Muscle of leg (tissue), 11 donors: ENCODE measurements around the gene SEZ6L. TPM values are rescaled to one million over a fixed set of nuclear protein-coding genes. Genes with fewer than 3 reads are reported as not detected.
A peak's percentile ranks its signal among the peaks of the same experiment; 100 is the strongest.

ENCODE experiments used
- DNase-seq: peaks from one replicate; pipeline ENCODE4 v3.0.0; 2013
- H3K27ac ChIP-seq: one replicate; pipeline ENCODE4 v1.5.1; 2013; ENCODE audit warnings: mild to moderate bottlenecking, low read length, control low read depth
- H3K27me3 ChIP-seq: one replicate; pipeline ENCODE4 v1.6.1; 2013; ENCODE audit warnings: low read length; ENCODE audit not compliant: control insufficient read depth, insufficient read depth
- H3K36me3 ChIP-seq: one replicate; pipeline ENCODE4 v1.6.1; 2013; ENCODE audit warnings: low read length; ENCODE audit not compliant: control insufficient read depth, insufficient read depth
- H3K4me1 ChIP-seq: one replicate; pipeline ENCODE4 v1.6.1; 2013; ENCODE audit warnings: low read length; ENCODE audit not compliant: control insufficient read depth, insufficient read depth
- H3K4me3 ChIP-seq: one replicate; pipeline ENCODE4 v1.5.1; 2013; ENCODE audit warnings: low read length, control low read depth
- H3K9me3 ChIP-seq: replicated peaks from 2 replicates; pipeline ENCODE4 v1.6.1; 2013; ENCODE audit warnings: low read depth, low read length; ENCODE audit not compliant: control insufficient read depth
- WGBS: methylation state at CpG from one replicate; pipeline ENCODE4 v1.1.5; 2013; ENCODE audit warnings: missing lambda C conversion rate; ENCODE audit not compliant: insufficient coverage; 5-methylcytosine and 5-hydroxymethylcytosine counted together
- polyA plus RNA-seq, 8 donors: library from polyadenylated mRNA; unstranded; fragments of 120-200 nt; gene quantifications; one replicate each; pipeline versions ENCODE4 v1.2.1 to v1.2.3, GENCODE V29; 2013; ENCODE audit warnings: inconsistent platforms in 1 of 8, low replicate concordance in 1 of 8; ENCODE audit not compliant: insufficient read length in 8 of 8, insufficient read depth in 1 of 8
- total RNA-seq: library from RNA; stranded (reverse); fragments of 120-200 nt; gene quantifications from one replicate; pipeline ENCODE4 v1.2.4, GENCODE V29; 2013

The SEZ6L gene
- total and polyA plus RNA-seq, 9 donors: 0.17 to 0.86 (median 0.37) TPM

DNA sequence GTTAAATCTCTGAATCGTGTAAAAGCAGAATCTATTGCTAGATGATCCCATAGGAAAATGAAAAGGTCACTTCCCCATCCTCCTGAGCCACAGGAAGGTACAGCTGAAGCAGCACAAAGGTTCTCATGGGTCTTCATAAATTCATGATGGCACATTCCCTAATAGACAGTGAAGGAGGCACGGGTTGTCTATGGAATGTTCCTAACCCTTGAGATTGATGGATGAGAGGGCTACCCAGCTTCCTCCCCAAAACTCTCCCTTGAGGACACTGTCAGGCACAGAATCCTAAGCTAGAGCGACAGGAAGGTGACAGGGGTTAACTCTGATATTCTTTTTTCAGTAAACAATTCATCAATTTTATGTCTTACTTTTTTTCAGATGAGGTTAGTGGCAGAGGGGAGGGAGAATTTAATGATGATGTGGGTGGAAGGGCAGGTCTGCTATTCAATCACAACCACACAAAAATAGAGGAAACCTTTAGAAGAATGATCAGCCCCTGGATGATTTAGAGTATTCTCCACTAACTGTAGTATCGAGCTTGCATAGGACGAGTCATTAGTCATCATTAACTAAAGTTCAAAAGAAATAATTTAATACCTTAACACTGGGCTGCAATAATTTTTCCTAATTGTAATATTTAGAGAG, 33.1 kb downstream of the SEZ6L start:
- WGBS: no CpG with 5 or more reads among the region's 5 CpGs
- Histone ChIP-seq H3K4me3 (no peak overlapping the region), H3K4me1 (no peaks in the 10 kb centered on the region), H3K27ac (no peak overlapping the region), H3K9me3 (no peaks in the 10 kb centered on the region), H3K36me3 (no peaks in the 10 kb centered on the region), H3K27me3 (peaks cover 3% of the 10 kb centered on the region)
- DNase-seq: no peak

DNA sequence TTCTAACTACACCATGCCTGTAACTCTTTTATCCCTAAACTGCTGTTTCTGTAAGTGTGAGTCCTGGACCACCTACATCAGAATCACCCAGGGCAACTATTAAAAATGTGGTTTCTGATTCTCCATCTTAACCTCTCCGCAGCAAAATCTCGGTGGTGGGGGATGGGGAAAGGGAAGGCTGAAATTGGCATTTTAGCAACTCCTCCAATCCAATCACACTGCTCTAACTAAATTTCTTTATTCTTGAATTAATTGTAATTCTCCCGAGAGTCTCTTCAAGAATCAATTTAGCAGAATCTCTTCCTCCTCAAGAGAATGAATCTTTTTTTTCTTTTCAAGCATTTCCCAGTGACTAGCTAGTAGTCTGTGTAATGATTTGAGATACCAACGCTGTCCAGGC, 36.2 kb downstream of the SEZ6L start:
- H3K27me3 ChIP-seq: no peaks in the 10 kb centered on the region

DNA sequence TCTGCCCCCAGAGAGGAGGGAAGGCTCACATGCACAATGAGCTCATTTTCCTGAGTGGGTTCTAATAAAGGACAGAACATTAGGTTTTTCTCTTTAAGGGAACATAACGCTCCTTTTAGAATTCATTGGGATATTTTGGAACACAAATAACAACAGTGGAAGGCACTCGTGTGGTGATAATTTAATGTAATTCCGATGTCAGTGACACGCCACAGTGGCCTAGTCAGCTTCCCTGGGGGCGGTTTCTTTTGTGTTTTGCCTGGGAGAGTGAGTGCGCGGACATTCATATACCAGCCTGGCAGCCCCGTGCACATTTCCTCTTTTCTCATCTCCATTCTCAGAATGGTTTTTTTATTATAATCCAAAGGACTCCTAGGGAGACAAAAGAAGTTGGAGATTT, 41.1 kb downstream of the SEZ6L start:
- Histone ChIP-seq H3K9me3 (no peaks in the 10 kb centered on the region), H3K4me3 (no peak overlapping the region), H3K36me3 (no peaks in the 10 kb centered on the region), H3K27me3 (peaks cover 5% of the 10 kb centered on the region), H3K4me1 (no peaks in the 10 kb centered on the region), H3K27ac (no peak overlapping the region)
- DNase-seq: no peak
- WGBS: 62% methylated on average over 3 of the region's 8 CpGs

More for the DNA sequence above, 36.2 kb downstream of the SEZ6L start:
- no peaks in the 10 kb centered on the region for H3K36me3 ChIP-seq
- no peak for DNase-seq
- no peaks in the 10 kb centered on the region for H3K4me1 ChIP-seq
- no peak overlapping the region for H3K27ac ChIP-seq
- H3K4me3 ChIP-seq: no peak overlapping the region
- no CpG with 5 or more reads among the region's 4 CpGs for WGBS
- H3K9me3 ChIP-seq: no peaks in the 10 kb centered on the region

DNA sequence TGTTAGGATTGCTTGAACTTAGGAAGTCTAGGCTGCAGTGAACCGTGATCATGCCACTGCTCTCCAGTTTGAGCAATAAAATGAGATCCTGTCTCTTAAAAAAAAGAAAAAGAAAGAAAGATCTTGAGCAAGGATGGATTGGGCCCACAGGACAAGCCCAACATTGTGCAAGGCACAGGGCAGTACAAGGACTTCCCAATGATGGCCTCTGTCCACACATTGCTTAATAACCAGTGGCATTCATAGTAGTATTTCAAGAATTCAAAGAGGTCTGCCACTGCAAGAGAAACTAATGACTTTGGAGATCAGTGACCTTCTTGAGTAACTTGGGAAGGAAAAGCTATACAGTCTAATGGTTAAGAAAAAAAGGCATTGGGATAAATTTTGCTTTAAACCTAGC, 44.6 kb downstream of the SEZ6L start:
- H3K4me3 ChIP-seq: no peak overlapping the region
- 44% methylated on average over 1 of the region's 1 CpG for WGBS
- peaks cover 5% of the 10 kb centered on the region for H3K27me3 ChIP-seq
- no peaks in the 10 kb centered on the region for H3K4me1 ChIP-seq
- no peak overlapping the region for H3K27ac ChIP-seq
- no peak for DNase-seq
- H3K9me3 ChIP-seq: no peaks in the 10 kb centered on the region
- no peaks in the 10 kb centered on the region for H3K36me3 ChIP-seq

DNA sequence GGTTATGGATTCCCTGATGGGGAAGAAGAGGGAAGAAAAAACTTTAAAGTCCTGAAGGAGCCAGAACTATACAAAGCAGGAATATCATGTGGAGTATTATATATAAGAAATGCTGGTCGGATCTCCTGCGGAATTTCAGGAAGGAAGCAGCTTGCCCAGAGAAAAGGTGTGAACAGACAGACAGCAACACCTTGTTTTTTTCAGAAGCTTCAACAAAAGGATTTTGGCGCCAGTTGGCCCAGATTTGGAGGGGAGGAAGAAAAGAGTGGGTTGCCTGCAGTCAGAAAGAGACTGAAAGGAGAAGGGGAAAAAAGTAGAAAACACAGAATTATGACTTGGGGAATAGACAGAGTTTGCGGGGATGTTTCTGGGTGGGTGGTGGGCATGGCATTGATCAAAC, 45.2 kb downstream of the SEZ6L start:
- 51% methylated on average over 3 of the region's 4 CpGs for WGBS
- H3K9me3 ChIP-seq: no peaks in the 10 kb centered on the region
- peaks cover 5% of the 10 kb centered on the region for H3K27me3 ChIP-seq

DNA sequence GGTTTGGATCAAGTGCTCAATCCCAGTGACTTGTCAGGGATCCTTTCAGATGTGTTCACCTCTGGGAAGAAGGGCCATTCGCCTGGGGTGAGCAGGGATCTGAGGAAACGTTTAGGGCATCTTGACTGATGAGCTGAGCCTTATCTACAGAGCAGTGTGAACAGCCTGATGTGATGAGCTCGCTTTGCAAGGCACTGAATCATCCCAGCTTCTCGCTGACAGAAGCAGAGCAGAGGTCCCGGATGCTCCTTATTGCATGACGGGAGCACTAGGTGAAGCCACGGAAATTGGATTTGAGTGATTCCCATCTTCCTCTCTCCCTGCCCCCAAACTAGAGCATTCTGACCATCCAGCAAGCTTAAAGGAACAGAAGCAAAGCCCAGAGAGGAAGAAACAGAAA, 46.5 kb downstream of the SEZ6L start:
- Histone ChIP-seq H3K36me3 (no peaks in the 10 kb centered on the region), H3K27ac (no peak overlapping the region), H3K27me3 (peaks cover 5% of the 10 kb centered on the region), H3K4me1 (no peaks in the 10 kb centered on the region), H3K9me3 (no peaks in the 10 kb centered on the region), H3K4me3 (no peak overlapping the region)
- 9% methylated on average over 3 of the region's 7 CpGs for WGBS
- no peak for DNase-seq

More for the DNA sequence above, 45.2 kb downstream of the SEZ6L start:
- no peak overlapping the region for H3K4me3 ChIP-seq
- H3K27ac ChIP-seq: no peak overlapping the region
- H3K36me3 ChIP-seq: no peaks in the 10 kb centered on the region
- no peaks in the 10 kb centered on the region for H3K4me1 ChIP-seq
- DNase-seq: no peak

DNA sequence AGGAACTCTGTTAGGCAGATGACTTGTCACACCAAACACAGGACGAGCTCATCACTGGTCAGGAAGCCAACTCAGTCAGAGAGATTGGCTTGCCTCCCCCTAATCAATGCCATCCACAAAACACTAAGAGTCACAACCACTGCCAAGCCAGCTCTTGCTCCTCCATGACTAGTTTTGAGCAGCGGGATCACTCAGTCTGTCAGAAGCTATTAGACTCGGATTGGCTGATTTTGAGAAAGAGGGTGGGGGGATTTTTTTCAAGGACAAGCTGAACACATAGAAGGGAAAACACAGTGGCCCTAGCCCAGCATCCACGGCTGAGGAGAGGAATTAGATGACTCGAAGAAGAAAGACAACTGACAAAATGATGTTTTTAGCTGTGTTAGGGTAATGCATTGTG, 55.9 kb downstream of the SEZ6L start:
- no peak overlapping the region for H3K4me3 ChIP-seq
- 52% methylated on average over 4 of the region's 5 CpGs for WGBS
- no peaks in the 10 kb centered on the region for H3K27me3 ChIP-seq
- H3K4me1 ChIP-seq: peaks cover 5% of the 10 kb centered on the region
- H3K27ac ChIP-seq: no peak overlapping the region
- no peak for DNase-seq
- H3K36me3 ChIP-seq: no peaks in the 10 kb centered on the region
- no peaks in the 10 kb centered on the region for H3K9me3 ChIP-seq

DNA sequence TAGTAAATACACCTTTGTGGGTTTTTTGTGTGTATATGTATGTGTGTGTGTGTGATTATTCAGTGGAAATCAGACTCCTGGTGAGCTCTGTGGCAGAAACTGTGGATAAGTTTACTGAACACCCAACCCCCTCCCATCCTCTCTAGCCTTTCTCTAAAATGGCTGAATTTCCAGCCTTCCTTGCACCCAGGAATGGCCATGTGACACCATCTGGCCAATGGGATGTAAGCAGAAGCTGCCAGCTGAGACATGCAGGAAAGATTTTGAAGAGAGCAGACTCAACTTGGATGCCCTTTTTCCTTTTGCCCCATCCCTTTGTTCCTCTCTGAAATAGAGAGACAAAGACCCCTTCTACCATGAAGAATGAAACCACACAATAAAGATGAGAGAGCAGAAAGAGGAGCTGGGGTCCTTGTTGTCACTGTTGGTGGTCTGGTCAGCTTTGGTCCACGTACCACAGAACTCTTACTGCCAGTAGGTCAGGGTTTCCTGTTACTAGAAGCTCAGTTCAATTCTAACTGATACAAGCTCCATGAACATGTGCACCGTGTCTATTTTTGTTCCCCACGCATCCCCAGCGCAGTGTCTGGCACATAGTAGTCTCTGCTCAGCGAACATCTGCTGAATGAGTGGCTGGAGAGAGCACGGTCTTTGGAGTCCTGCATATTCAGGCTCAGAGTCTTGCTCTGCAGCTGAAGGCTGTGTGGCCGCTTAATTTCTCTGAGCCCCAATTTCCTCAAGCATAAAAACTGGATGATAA, 57.5 kb downstream of the SEZ6L start:
- H3K36me3 ChIP-seq: no peaks in the 10 kb centered on the region
- H3K27ac ChIP-seq: no peak overlapping the region
- WGBS: 77% methylated on average over 5 of the region's 7 CpGs
- H3K27me3 ChIP-seq: no peaks in the 10 kb centered on the region
- no peak overlapping the region for H3K4me3 ChIP-seq
- no peaks in the 10 kb centered on the region for H3K9me3 ChIP-seq
- DNase-seq: peak; percentile 1
- peaks cover 12% of the 10 kb centered on the region for H3K4me1 ChIP-seq

DNA sequence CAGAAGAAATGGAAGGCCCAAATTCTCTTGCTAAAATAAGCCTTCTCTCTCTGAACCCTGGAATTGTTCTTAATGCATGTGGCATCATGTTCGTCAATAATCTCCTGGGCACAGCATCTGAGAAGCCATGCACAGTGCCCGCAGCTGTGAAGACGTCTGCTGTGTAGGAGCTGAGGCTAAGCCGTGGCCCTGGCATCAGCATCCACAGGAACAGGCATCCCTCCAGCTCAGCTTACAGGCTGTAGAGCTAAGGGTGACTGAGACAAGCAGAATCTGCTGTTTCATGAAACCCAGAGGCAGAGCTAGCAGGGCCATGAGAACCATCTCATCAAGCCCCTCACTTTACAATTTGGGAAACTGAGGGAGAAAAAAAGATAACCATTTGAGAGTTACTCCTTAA, 60.6 kb downstream of the SEZ6L start:
- no peak overlapping the region for H3K27ac ChIP-seq
- peak; percentile 6 for DNase-seq
- H3K36me3 ChIP-seq: no peaks in the 10 kb centered on the region
- no peaks in the 10 kb centered on the region for H3K9me3 ChIP-seq
- H3K27me3 ChIP-seq: no peaks in the 10 kb centered on the region
- 60% methylated on average over 2 of the region's 4 CpGs for WGBS
- no peak overlapping the region for H3K4me3 ChIP-seq
- peaks cover 25% of the 10 kb centered on the region for H3K4me1 ChIP-seq

DNA sequence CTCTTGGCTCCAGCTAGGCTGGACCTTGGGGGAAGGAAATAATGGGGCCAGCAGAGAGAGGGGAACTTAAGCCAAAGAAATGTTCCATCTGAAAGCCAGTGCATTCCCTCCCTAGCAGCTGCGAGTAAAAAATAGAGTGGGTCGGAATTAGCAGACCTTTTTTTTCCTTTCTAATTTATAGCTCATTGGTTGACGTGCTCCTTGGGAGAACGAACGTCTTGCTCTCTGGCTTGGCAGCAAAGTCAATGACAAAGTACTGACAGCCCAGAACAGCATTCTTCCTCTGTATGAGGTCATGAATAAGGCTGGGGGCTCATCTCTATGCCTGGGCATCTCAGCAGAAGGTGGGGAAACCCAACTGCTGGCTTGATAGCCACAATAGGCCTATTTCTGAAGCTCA, 65.0 kb downstream of the SEZ6L start:
- Histone ChIP-seq H3K27me3 (no peaks in the 10 kb centered on the region), H3K36me3 (no peaks in the 10 kb centered on the region), H3K4me1 (peaks cover 36% of the 10 kb centered on the region), H3K9me3 (no peaks in the 10 kb centered on the region), H3K27ac (peak overlapping the region; percentile 76), H3K4me3 (no peak overlapping the region)
- peak; percentile 67 for DNase-seq
- WGBS: 20% methylated on average over 1 of the region's 5 CpGs
